Measurements from ENCODE around the gene SEPTIN5.

SEPTIN5 gene

DNA sequence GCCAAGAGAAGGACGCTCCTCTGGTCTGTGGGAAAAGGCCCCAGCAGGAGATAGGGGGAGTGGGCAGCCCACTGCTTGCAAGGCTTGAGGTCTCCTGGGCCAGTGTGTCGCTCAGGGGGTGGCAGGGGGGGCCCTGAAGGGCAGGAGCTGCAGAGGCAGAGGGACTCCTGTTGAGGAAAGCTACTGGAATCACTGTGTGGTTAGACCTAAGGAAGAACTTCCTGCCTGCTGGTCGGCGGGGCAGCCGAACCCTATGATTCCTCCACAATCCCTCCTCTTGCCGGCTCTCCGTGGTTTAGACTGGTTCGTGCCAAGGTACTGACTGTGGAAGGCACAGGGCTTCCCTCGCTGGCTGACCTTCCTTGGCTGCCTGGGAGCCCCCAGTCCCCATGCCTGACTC lies 15.2 kb downstream of the SEPTIN5 start:
- Histone ChIP-seq H2AK5ac (ENCODE audit: low read length) (no peak overlapping the region), H2BK12ac (ENCODE audit: low read length) (no peak overlapping the region), H4K12ac (ENCODE audit: low read depth, low read length) (no peak overlapping the region), H3K4me3 (ENCODE audit: low read depth, low read length) (no peak overlapping the region), H3K27ac (ENCODE audit: low read depth, low read length) (no peak overlapping the region), H3K14ac (ENCODE audit: low read length) (no peak overlapping the region), H3K79me1 (ENCODE audit: low read length) (no peaks in the 10 kb centered on the region), H3K4me1 (ENCODE audit: control insufficient read depth in 1 of 2, insufficient read depth in 2 of 2, low read length in 2 of 2) (peaks cover 4 to 6% of the 10 kb centered on the region in 2 experiments), H3K9me3 (ENCODE audit: insufficient read depth, low read depth, low read length) (peaks cover 31% of the 10 kb centered on the region), H3K4me2 (ENCODE audit: low read length) (no peak overlapping the region), H3K4ac (ENCODE audit: low read depth, low read length) (no peak overlapping the region), H3K79me2 (ENCODE audit: control insufficient read depth, insufficient read depth, low read length, poor library complexity) (no peaks in the 10 kb centered on the region), H3K23ac (ENCODE audit: low read length) (no peak overlapping the region), H3K36me3 (ENCODE audit: control insufficient read depth in 1 of 2, insufficient read depth in 2 of 2, low read length in 2 of 2) (no peaks in the 10 kb centered on the region), H3K9ac (ENCODE audit: low read length) (no peak overlapping the region), H2AFZ (ENCODE audit: insufficient read depth, low read length, poor library complexity) (no peak overlapping the region), H4K8ac (ENCODE audit: low read depth, low read length) (no peak overlapping the region), H2BK120ac (ENCODE audit: insufficient read depth, low read length, poor library complexity) (no peak overlapping the region), H3K18ac (ENCODE audit: low read length) (no peak overlapping the region), H4K91ac (ENCODE audit: low read depth, low read length) (no peak overlapping the region), H2BK5ac (ENCODE audit: low read depth, low read length, poor library complexity) (no peak overlapping the region), H3K27me3 (ENCODE audit: insufficient read depth, low read length) (peaks cover 35% of the 10 kb centered on the region)
- DNase-seq, result no peak
- WGBS (ENCODE audit: extremely low coverage, insufficient coverage, insufficient read length), result no CpG with 5 or more reads among the region's 9 CpGs

DNA sequence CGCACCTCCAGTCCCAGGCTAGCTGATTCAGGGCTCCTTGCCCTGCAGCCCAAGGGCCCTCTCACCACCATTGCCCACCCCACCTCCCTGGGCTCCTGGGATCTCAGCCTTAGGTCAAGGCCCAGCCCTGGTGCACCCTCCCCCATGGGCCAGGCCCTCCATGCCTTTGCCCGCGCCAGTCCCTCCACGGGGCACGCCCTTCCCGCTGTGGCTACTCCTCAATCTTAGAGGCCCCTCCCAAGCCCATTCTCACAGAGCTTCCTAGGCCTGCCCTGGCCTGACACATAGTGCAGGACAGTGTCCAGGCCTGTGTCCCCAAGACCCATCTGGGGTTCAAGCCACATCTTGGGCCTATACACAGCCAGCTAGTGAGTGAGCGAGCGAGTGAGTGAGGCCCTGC lies 15.9 kb downstream of the SEPTIN5 start:
- no peaks in the 10 kb centered on the region for H3K36me3 ChIP-seq (ENCODE audit: control insufficient read depth in 1 of 2, insufficient read depth in 2 of 2, low read length in 2 of 2)
- no peak overlapping the region for H3K18ac ChIP-seq (ENCODE audit: low read length)
- no peak overlapping the region for H4K12ac ChIP-seq (ENCODE audit: low read depth, low read length)
- no peaks in the 10 kb centered on the region for H3K79me1 ChIP-seq (ENCODE audit: low read length)
- H3K27me3 ChIP-seq (ENCODE audit: insufficient read depth, low read length), result peaks cover 28% of the 10 kb centered on the region
- H2AK5ac ChIP-seq (ENCODE audit: low read length), result peak overlapping the region; percentile 21
- no peak overlapping the region for H2BK12ac ChIP-seq (ENCODE audit: low read length)
- WGBS (ENCODE audit: extremely low coverage, insufficient coverage, insufficient read length), result no CpG with 5 or more reads among the region's 8 CpGs
- peaks cover 4 to 6% of the 10 kb centered on the region in 2 experiments for H3K4me1 ChIP-seq (ENCODE audit: control insufficient read depth in 1 of 2, insufficient read depth in 2 of 2, low read length in 2 of 2)
- no peak for DNase-seq
- no peak overlapping the region for H3K23ac ChIP-seq (ENCODE audit: low read length)
- H2BK5ac ChIP-seq (ENCODE audit: low read depth, low read length, poor library complexity), result no peak overlapping the region
- H3K9me3 ChIP-seq (ENCODE audit: insufficient read depth, low read depth, low read length), result peaks cover 27% of the 10 kb centered on the region
- no peak overlapping the region for H4K91ac ChIP-seq (ENCODE audit: low read depth, low read length)
- no peak overlapping the region for H3K27ac ChIP-seq (ENCODE audit: low read depth, low read length)
- no peak overlapping the region for H4K8ac ChIP-seq (ENCODE audit: low read depth, low read length)
- no peak overlapping the region for H2AFZ ChIP-seq (ENCODE audit: insufficient read depth, low read length, poor library complexity)
- H3K4me3 ChIP-seq (ENCODE audit: low read depth, low read length), result no peak overlapping the region
- H3K14ac ChIP-seq (ENCODE audit: low read length), result no peak overlapping the region
- no peak overlapping the region for H3K4ac ChIP-seq (ENCODE audit: low read depth, low read length)
- H3K79me2 ChIP-seq (ENCODE audit: control insufficient read depth, insufficient read depth, low read length, poor library complexity), result no peaks in the 10 kb centered on the region
- no peak overlapping the region for H2BK120ac ChIP-seq (ENCODE audit: insufficient read depth, low read length, poor library complexity)
- no peak overlapping the region for H3K9ac ChIP-seq (ENCODE audit: low read length)
- no peak overlapping the region for H3K4me2 ChIP-seq (ENCODE audit: low read length)

GRCh38 chr22:19730655-19731360 lies 16.5 kb downstream of the SEPTIN5 start:
- no peak overlapping the region for H2BK5ac ChIP-seq (ENCODE audit: low read depth, low read length, poor library complexity)
- peak overlapping the region; percentile 21 for H2AK5ac ChIP-seq (ENCODE audit: low read length)
- peaks cover 23% of the 10 kb centered on the region for H3K9me3 ChIP-seq (ENCODE audit: insufficient read depth, low read depth, low read length)
- no peak overlapping the region for H3K27ac ChIP-seq (ENCODE audit: low read depth, low read length)
- H3K79me2 ChIP-seq (ENCODE audit: control insufficient read depth, insufficient read depth, low read length, poor library complexity), result no peaks in the 10 kb centered on the region
- H2AFZ ChIP-seq (ENCODE audit: insufficient read depth, low read length, poor library complexity), result peak overlapping the region; percentile 76
- H3K4ac ChIP-seq (ENCODE audit: low read depth, low read length), result no peak overlapping the region
- no peaks in the 10 kb centered on the region for H3K36me3 ChIP-seq (ENCODE audit: control insufficient read depth in 1 of 2, insufficient read depth in 2 of 2, low read length in 2 of 2)
- peaks cover 4 to 6% of the 10 kb centered on the region in 2 experiments for H3K4me1 ChIP-seq (ENCODE audit: control insufficient read depth in 1 of 2, insufficient read depth in 2 of 2, low read length in 2 of 2)
- H3K14ac ChIP-seq (ENCODE audit: low read length), result no peak overlapping the region
- WGBS (ENCODE audit: extremely low coverage, insufficient coverage, insufficient read length), result no CpG with 5 or more reads among the region's 48 CpGs
- H3K79me1 ChIP-seq (ENCODE audit: low read length), result no peaks in the 10 kb centered on the region
- no peak overlapping the region for H2BK12ac ChIP-seq (ENCODE audit: low read length)
- no peak overlapping the region for H3K18ac ChIP-seq (ENCODE audit: low read length)
- H4K8ac ChIP-seq (ENCODE audit: low read depth, low read length), result peak overlapping the region; percentile 4
- no peak overlapping the region for H4K91ac ChIP-seq (ENCODE audit: low read depth, low read length)
- H3K4me3 ChIP-seq (ENCODE audit: low read depth, low read length), result peak overlapping the region; percentile 61
- H3K27me3 ChIP-seq (ENCODE audit: insufficient read depth, low read length), result peaks cover 24% of the 10 kb centered on the region
- H3K9ac ChIP-seq (ENCODE audit: low read length), result no peak overlapping the region
- H3K4me2 ChIP-seq (ENCODE audit: low read length), result peak overlapping the region; percentile 84
- H2BK120ac ChIP-seq (ENCODE audit: insufficient read depth, low read length, poor library complexity), result no peak overlapping the region
- no peak overlapping the region for H4K12ac ChIP-seq (ENCODE audit: low read depth, low read length)
- H3K23ac ChIP-seq (ENCODE audit: low read length), result no peak overlapping the region
- DNase-seq, result peak; percentile 57 to 83

- Histone ChIP-seq H2BK120ac (ENCODE audit: insufficient read depth, low read length, poor library complexity) (no peak overlapping the region), H3K4ac (ENCODE audit: low read depth, low read length) (no peak overlapping the region), H3K23ac (ENCODE audit: low read length) (no peak overlapping the region), H3K4me2 (ENCODE audit: low read length) (no peak overlapping the region), H3K79me1 (ENCODE audit: low read length) (no peaks in the 10 kb centered on the region), H4K91ac (ENCODE audit: low read depth, low read length) (no peak overlapping the region), H3K36me3 (ENCODE audit: control insufficient read depth in 1 of 2, insufficient read depth in 2 of 2, low read length in 2 of 2) (no peaks in the 10 kb centered on the region), H4K8ac (ENCODE audit: low read depth, low read length) (no peak overlapping the region), H2BK12ac (ENCODE audit: low read length) (no peak overlapping the region), H3K4me3 (ENCODE audit: low read depth, low read length) (no peak overlapping the region), H3K27ac (ENCODE audit: low read depth, low read length) (no peak overlapping the region), H2AFZ (ENCODE audit: insufficient read depth, low read length, poor library complexity) (no peak overlapping the region), H3K4me1 (ENCODE audit: control insufficient read depth in 1 of 2, insufficient read depth in 2 of 2, low read length in 2 of 2) (peaks cover 4 to 6% of the 10 kb centered on the region in 2 experiments), H3K14ac (ENCODE audit: low read length) (no peak overlapping the region), H3K9me3 (ENCODE audit: insufficient read depth, low read depth, low read length) (peaks cover 16% of the 10 kb centered on the region), H3K18ac (ENCODE audit: low read length) (no peak overlapping the region), H3K9ac (ENCODE audit: low read length) (no peak overlapping the region), H2AK5ac (ENCODE audit: low read length) (peak overlapping the region; percentile 10), H3K27me3 (ENCODE audit: insufficient read depth, low read length) (peaks cover 18% of the 10 kb centered on the region), H2BK5ac (ENCODE audit: low read depth, low read length, poor library complexity) (no peak overlapping the region), H3K79me2 (ENCODE audit: control insufficient read depth, insufficient read depth, low read length, poor library complexity) (no peaks in the 10 kb centered on the region), H4K12ac (ENCODE audit: low read depth, low read length) (no peak overlapping the region)
- DNase-seq, result no peak
- no CpG with 5 or more reads among the region's 21 CpGs for WGBS (ENCODE audit: extremely low coverage, insufficient coverage, insufficient read length)
Observed at GRCh38 chr22:19731361-19732135, 17.2 kb downstream of the SEPTIN5 start.

Data from trophoblast cell (in vitro differentiated cells and primary cell).